Calu3 (cell line): ENCODE results near the gene ADTRP. TPM values are rescaled to one million over a fixed set of nuclear protein-coding genes. Genes with fewer than 3 reads are reported as not detected.

Experiments used
- BruUV-seq: library from RNA; stranded (reverse); fragments of 400-500 nt; replicated peaks from 2 replicates; lab custom pipeline; 2021; lab: Mats Ljungman, UMichigan
- CTCF ChIA-PET: fragments of 300-600 bp; sonication (Branson Sonifier 250); formaldehyde crosslinking; loops from one replicate; lab custom pipeline; 2022; ENCODE audit warnings: antibody characterized with exemption; lab: Charles Lee
- DNase-seq: peaks from one replicate; pipeline ENCODE4 v3.0.0; 2022
- H3K27ac Mint-ChIP-seq: one replicate; pipeline ENCODE4 v1.8.0; 2022; ENCODE audit warnings: mixed read lengths; ENCODE audit not compliant: unreplicated experiment
- H3K27me3 Mint-ChIP-seq: one replicate; pipeline ENCODE4 v1.8.0; 2022; ENCODE audit warnings: mixed read lengths; ENCODE audit not compliant: unreplicated experiment
- H3K36me3 Mint-ChIP-seq: one replicate; pipeline ENCODE4 v1.8.0; 2022; ENCODE audit warnings: mild to moderate bottlenecking, moderate library complexity, mixed read lengths; ENCODE audit not compliant: insufficient read depth, unreplicated experiment
- H3K4me1 Mint-ChIP-seq: one replicate; pipeline ENCODE4 v1.8.0; 2022; ENCODE audit warnings: mild to moderate bottlenecking, low read depth, mixed read lengths; ENCODE audit not compliant: unreplicated experiment
- H3K4me3 Mint-ChIP-seq: one replicate; pipeline ENCODE4 v1.8.0; 2022; ENCODE audit warnings: mild to moderate bottlenecking, low read depth, moderate library complexity, mixed read lengths; ENCODE audit not compliant: unreplicated experiment
- H3K9me3 Mint-ChIP-seq: one replicate; pipeline ENCODE4 v1.8.0; 2022; ENCODE audit warnings: low read depth, mixed read lengths; ENCODE audit not compliant: unreplicated experiment
- CTCF ChIP-seq: fragments of 200-600 bp; IDR thresholded peaks from one replicate; pipeline ENCODE4 v1.8.0; 2022; ENCODE audit warnings: antibody characterized with exemption; ENCODE audit not compliant: unreplicated experiment
- intact Hi-C: fragments of 100-400 bp; cut with micrococcal nuclease; formaldehyde crosslinking; loops from one replicate; pipeline ENCODE4 v1.10.0; 2022; ENCODE audit not compliant: unreplicated experiment
- total RNA-seq: library from RNA; stranded (reverse); gene quantifications from 2 replicates; pipeline ENCODE4 v1.2.3, GENCODE V29; 2022

Gene ADTRP
- total RNA-seq, 1 experiment from 2014 or later, result 0.54 TPM

GRCh38 chr6:11798096-11798495 lies 19.5 kb upstream of the ADTRP start:
- H3K27me3 Mint-ChIP-seq, result no peaks in the 10 kb centered on the region
- intact Hi-C loops, result no loop called here
- no peaks in the 10 kb centered on the region for H3K9me3 Mint-ChIP-seq
- no TSS peak for BruUV-seq
- TF ChIP-seq CTCF, result no peak
- no peak overlapping the region for H3K27ac Mint-ChIP-seq
- no peak for DNase-seq
- CTCF ChIA-PET, result no interaction called here
- H3K4me3 Mint-ChIP-seq, result no peak overlapping the region
- H3K36me3 Mint-ChIP-seq, result no peaks in the 10 kb centered on the region
- no peaks in the 10 kb centered on the region for H3K4me1 Mint-ChIP-seq

- CTCF ChIA-PET, result no interaction called here
- Mint-ChIP-seq H3K27ac (no peak overlapping the region), H3K4me1 (no peaks in the 10 kb centered on the region), H3K4me3 (no peak overlapping the region), H3K27me3 (no peaks in the 10 kb centered on the region), H3K36me3 (no peaks in the 10 kb centered on the region), H3K9me3 (no peaks in the 10 kb centered on the region)
- no peak for DNase-seq
- TF ChIP-seq CTCF, result no peak
- intact Hi-C loops, result no loop called here
- BruUV-seq, result no TSS peak
Measured at GRCh38 chr6:11796829-11797228, 18.2 kb upstream of the ADTRP start.

GRCh38 chr6:11795403-11795802 lies 16.8 kb upstream of the ADTRP start:
- no TSS peak for BruUV-seq
- Mint-ChIP-seq H3K36me3 (no peaks in the 10 kb centered on the region), H3K4me3 (peak overlapping the region; percentile 40), H3K4me1 (no peaks in the 10 kb centered on the region), H3K27me3 (no peaks in the 10 kb centered on the region), H3K27ac (peak overlapping the region; percentile 58), H3K9me3 (no peaks in the 10 kb centered on the region)
- intact Hi-C loops, result no loop called here
- CTCF ChIA-PET, result interaction anchor here (0.6 to 0.7 kb wide), 3 partner anchors 15 to 141 kb away, joined by 3 to 4 read pairs (median 4); partner anchors contain the start of gene ADTRP
- no peak for TF ChIP-seq CTCF
- DNase-seq, result no peak

- Mint-ChIP-seq H3K4me3 (no peak overlapping the region), H3K27ac (no peak overlapping the region), H3K4me1 (no peaks in the 10 kb centered on the region), H3K36me3 (no peaks in the 10 kb centered on the region), H3K9me3 (no peaks in the 10 kb centered on the region), H3K27me3 (no peaks in the 10 kb centered on the region)
- TF ChIP-seq CTCF, result no peak
- CTCF ChIA-PET, result no interaction called here
- no peak for DNase-seq
- intact Hi-C loops, result no loop called here
- no TSS peak for BruUV-seq
Measured at GRCh38 chr6:11793277-11793676, 14.7 kb upstream of the ADTRP start.
